ENCODE measurements around the gene FLACC1.
A peak's percentile ranks its signal among the peaks of the same experiment; 100 is the strongest.

The FLACC1 gene

DNA sequence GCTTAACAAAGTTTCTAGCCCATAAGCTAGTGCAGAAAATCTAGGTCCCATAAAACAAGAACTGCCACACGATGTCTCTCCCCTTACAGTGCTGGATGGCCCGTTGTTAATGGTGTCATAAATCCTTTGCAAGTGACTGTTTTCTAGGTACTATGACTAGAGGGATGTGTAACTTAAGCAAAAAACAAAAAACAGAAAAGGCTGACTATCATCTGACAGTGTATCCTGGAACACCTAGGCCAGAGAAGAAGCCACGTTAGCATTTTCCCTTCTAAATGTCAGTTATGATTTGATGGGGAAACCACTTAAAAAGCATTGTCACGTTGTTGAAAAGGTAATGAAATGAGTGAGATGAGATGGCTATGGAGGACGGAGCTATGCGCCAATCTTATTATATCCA is 94.4 kb downstream of the FLACC1 start:
- no peak for DNase-seq (ENCODE audit: low spot score)
- peaks cover 31% of the 10 kb centered on the region for H3K4me1 ChIP-seq (ENCODE audit: insufficient read depth, poor library complexity, severe bottlenecking)
- no peak overlapping the region for H3K4me3 ChIP-seq (ENCODE audit: severe bottlenecking)

DNA sequence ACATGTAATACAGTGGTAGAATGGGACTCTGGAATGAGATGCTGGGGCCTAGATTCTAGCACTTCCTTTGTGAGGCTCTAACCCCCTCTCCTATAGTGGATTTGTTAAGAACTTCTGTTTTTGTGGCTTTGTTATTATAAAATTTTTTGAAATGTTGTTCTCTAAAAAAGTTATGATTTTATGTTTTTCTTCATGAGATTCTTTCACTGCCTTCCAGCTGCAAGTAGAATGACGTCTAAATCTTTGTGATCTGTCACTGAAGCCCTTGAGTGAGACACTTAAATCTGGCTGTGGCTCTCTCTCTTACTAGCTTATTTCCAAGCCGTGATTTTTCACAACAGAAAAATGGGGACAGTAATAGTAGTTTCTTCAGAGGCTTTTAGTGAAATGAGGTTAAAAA is 95.2 kb downstream of the FLACC1 start:
- TF ChIP-seq, protein P1, sequence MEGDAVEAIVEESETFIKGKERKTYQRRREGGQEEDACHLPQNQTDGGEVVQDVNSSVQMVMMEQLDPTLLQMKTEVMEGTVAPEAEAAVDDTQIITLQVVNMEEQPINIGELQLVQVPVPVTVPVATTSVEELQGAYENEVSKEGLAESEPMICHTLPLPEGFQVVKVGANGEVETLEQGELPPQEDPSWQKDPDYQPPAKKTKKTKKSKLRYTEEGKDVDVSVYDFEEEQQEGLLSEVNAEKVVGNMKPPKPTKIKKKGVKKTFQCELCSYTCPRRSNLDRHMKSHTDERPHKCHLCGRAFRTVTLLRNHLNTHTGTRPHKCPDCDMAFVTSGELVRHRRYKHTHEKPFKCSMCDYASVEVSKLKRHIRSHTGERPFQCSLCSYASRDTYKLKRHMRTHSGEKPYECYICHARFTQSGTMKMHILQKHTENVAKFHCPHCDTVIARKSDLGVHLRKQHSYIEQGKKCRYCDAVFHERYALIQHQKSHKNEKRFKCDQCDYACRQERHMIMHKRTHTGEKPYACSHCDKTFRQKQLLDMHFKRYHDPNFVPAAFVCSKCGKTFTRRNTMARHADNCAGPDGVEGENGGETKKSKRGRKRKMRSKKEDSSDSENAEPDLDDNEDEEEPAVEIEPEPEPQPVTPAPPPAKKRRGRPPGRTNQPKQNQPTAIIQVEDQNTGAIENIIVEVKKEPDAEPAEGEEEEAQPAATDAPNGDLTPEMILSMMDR (IDR thresholded peaks at IDR 0.05; ENCODE audit: poor library complexity, severe bottlenecking) = no peak
- H3K27me3 ChIP-seq (ENCODE audit: insufficient read depth, poor library complexity, severe bottlenecking) = no peaks in the 10 kb centered on the region
- ATAC-seq (ENCODE audit: low read depth) (no peak), DNase-seq (ENCODE audit: low spot score) (no peak)
- H3K36me3 ChIP-seq (ENCODE audit: low read depth) = no peaks in the 10 kb centered on the region; the same call in 1 of the 2 replicates
- H3K27ac ChIP-seq (ENCODE audit: poor library complexity, severe bottlenecking) = no peak overlapping the region
- peaks cover 31% of the 10 kb centered on the region for H3K4me1 ChIP-seq (ENCODE audit: insufficient read depth, poor library complexity, severe bottlenecking)
- H3K4me3 ChIP-seq (ENCODE audit: severe bottlenecking) = no peak overlapping the region
- H3K9me3 ChIP-seq (ENCODE audit: severe bottlenecking) = no peaks in the 10 kb centered on the region

More for the DNA sequence above, 94.4 kb downstream of the FLACC1 start:
- no peaks in the 10 kb centered on the region for H3K27me3 ChIP-seq (ENCODE audit: insufficient read depth, poor library complexity, severe bottlenecking)
- no peak overlapping the region for H3K27ac ChIP-seq (ENCODE audit: poor library complexity, severe bottlenecking)
- TF ChIP-seq, protein P1 (IDR thresholded peaks at IDR 0.05; ENCODE audit: poor library complexity, severe bottlenecking) = no peak
- no peak for ATAC-seq (ENCODE audit: low read depth)
- H3K36me3 ChIP-seq (ENCODE audit: low read depth) = no peaks in the 10 kb centered on the region; the same call in 1 of the 2 replicates
- H3K9me3 ChIP-seq (ENCODE audit: severe bottlenecking) = no peaks in the 10 kb centered on the region

DNA sequence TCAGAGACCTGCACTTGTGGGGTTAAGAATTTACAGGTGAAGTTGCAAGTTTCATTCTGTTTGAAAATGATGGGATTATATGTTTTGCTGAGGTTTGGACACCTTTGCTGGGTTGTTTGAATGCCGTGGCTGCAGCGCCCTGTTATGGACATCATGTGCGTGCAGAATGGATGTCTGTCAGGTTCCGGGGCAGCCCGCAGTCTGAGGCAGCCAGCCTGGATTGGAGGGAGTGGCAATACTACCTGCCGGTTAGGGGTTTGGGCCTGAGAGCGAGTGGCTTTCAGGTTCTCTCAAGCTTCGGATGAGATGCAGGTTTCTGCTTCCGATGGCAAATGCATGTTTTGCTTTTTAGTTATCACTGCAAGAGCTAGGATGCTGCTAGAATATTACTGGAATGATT is 95.7 kb downstream of the FLACC1 start:
- Histone ChIP-seq H3K4me1 (ENCODE audit: insufficient read depth, poor library complexity, severe bottlenecking) (peaks cover 31% of the 10 kb centered on the region), H3K9me3 (ENCODE audit: severe bottlenecking) (no peaks in the 10 kb centered on the region), H3K27ac (ENCODE audit: poor library complexity, severe bottlenecking) (no peak overlapping the region), H3K36me3 (ENCODE audit: low read depth) (no peaks in the 10 kb centered on the region; the same call in 1 of the 2 replicates), H3K4me3 (ENCODE audit: severe bottlenecking) (no peak overlapping the region), H3K27me3 (ENCODE audit: insufficient read depth, poor library complexity, severe bottlenecking) (no peaks in the 10 kb centered on the region)
- TF ChIP-seq, protein P1 (IDR thresholded peaks at IDR 0.05; ENCODE audit: poor library complexity, severe bottlenecking) = no peak
- ATAC-seq (ENCODE audit: low read depth) (no peak), DNase-seq (ENCODE audit: low spot score) (no peak)

DNA sequence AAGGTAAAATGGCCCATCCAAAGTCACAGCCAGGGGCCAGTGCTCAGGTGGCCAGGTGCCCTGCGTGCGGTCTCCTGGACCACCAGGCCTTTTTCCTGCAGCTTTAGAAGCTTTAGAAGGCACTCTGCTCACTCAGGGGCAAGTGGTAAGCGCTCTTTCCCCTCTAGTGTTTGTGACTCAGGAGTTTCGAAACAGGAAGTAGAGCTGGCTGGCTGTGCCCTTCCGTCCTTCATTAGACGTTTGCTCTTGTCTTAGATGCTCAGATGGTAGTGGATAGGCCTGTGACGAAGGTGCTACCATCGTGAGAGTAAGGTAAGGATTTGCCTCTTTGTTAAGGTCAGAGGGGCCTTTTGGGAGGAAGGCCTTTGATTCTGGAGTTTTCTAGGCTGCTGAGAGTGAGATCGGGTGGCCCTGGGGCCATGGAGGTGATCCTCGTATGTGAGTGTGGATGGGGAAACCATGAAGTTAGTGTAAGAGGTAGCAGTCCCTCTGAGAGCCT is 96.8 kb downstream of the FLACC1 start, which contains the start of gene CASP8:
Gene CASP8 (plus strand): TSS at position 235 of the 499 bp plus-strand sequence. CDS start 5,951 bp downstream, outside the sequence.
- TF ChIP-seq, protein P1 (IDR thresholded peaks at IDR 0.05; ENCODE audit: poor library complexity, severe bottlenecking) = no peak
- DNase-seq (ENCODE audit: low spot score) (no peak), ATAC-seq (ENCODE audit: low read depth) (peak; percentile 25; the same call in 1 of the 3 replicates)
- H3K27me3 ChIP-seq (ENCODE audit: insufficient read depth, poor library complexity, severe bottlenecking) = no peaks in the 10 kb centered on the region
- no peaks in the 10 kb centered on the region; the same call in 1 of the 2 replicates for H3K36me3 ChIP-seq (ENCODE audit: low read depth)
- peak within 1 kb of the TSS; percentile 95 for H3K27ac ChIP-seq (ENCODE audit: poor library complexity, severe bottlenecking)
- H3K4me3 ChIP-seq (ENCODE audit: severe bottlenecking) = no peak within 1 kb of the TSS
- peaks cover 31% of the 10 kb centered on the region for H3K4me1 ChIP-seq (ENCODE audit: insufficient read depth, poor library complexity, severe bottlenecking)
- no peaks in the 10 kb centered on the region for H3K9me3 ChIP-seq (ENCODE audit: severe bottlenecking)

All from RWPE2 (cell line).